Activated CD4-positive, alpha-beta T cell treated with anti-CD3 and anti-CD28 coated beads, Interleukin-2, amount 10 ng/mL, durations not matched to agents 24 days and 14 days (primary cell): ENCODE measurements around the gene CCDC149. TPM values are rescaled to one million over a fixed set of nuclear protein-coding genes. Genes with fewer than 3 reads are reported as not detected.

Experiments
- DNase-seq: peaks from one replicate; pipeline ENCODE4 v3.0.0; 2022
- H3K27ac Mint-ChIP-seq: one replicate; pipeline ENCODE4 v1.8.0; 2022; ENCODE audit warnings: mild to moderate bottlenecking, mixed read lengths
- H3K27me3 Mint-ChIP-seq: one replicate; pipeline ENCODE4 v1.8.0; 2022; ENCODE audit warnings: mixed read lengths
- H3K36me3 Mint-ChIP-seq: one replicate; pipeline ENCODE4 v1.8.0; 2022; ENCODE audit warnings: low read depth, mild to moderate bottlenecking, mixed read lengths
- H3K4me1 Mint-ChIP-seq: one replicate; pipeline ENCODE4 v1.8.0; 2021; ENCODE audit warnings: mixed read lengths
- H3K4me3 Mint-ChIP-seq: one replicate; pipeline ENCODE4 v1.8.0; 2022; ENCODE audit warnings: mild to moderate bottlenecking, moderate library complexity, mixed read lengths
- H3K9me3 Mint-ChIP-seq: one replicate; pipeline ENCODE4 v1.8.0; 2021; ENCODE audit warnings: mixed read lengths
- intact Hi-C: fragments of 100-400 bp; cut with micrococcal nuclease; formaldehyde crosslinking; loops from one replicate; pipeline ENCODE4 v1.15.1; 2023
- total RNA-seq: library from RNA; stranded (reverse); gene quantifications from 2 replicates; pipeline ENCODE4 v1.2.3, GENCODE V29; 2022

CCDC149 gene
- total RNA-seq, 1 donor from 2014 or later, result not detected

- Mint-ChIP-seq H3K27ac (no peak overlapping the region), H3K27me3 (peaks cover 20% of the 10 kb centered on the region), H3K9me3 (no peaks in the 10 kb centered on the region), H3K4me1 (no peaks in the 10 kb centered on the region), H3K36me3 (no peaks in the 10 kb centered on the region), H3K4me3 (no peak overlapping the region)
- intact Hi-C loops, result no loop called here
- no peak for DNase-seq
Measured at GRCh38 chr4:24806206-24806990, 106.4 kb downstream of the CCDC149 start.

GRCh38 chr4:24805566-24805965, 107.3 kb downstream of the CCDC149 start:
- Mint-ChIP-seq H3K4me3 (no peak overlapping the region), H3K9me3 (no peaks in the 10 kb centered on the region), H3K27me3 (peaks cover 27% of the 10 kb centered on the region), H3K27ac (no peak overlapping the region), H3K4me1 (no peaks in the 10 kb centered on the region), H3K36me3 (no peaks in the 10 kb centered on the region)
- DNase-seq, result no peak
- intact Hi-C loops, result no loop called here

GRCh38 chr4:24805067-24805466, 107.8 kb downstream of the CCDC149 start:
- H3K27me3 Mint-ChIP-seq, result peaks cover 31% of the 10 kb centered on the region
- H3K9me3 Mint-ChIP-seq, result no peaks in the 10 kb centered on the region
- H3K4me1 Mint-ChIP-seq, result no peaks in the 10 kb centered on the region
- intact Hi-C loops, result no loop called here
- no peaks in the 10 kb centered on the region for H3K36me3 Mint-ChIP-seq
- no peak overlapping the region for H3K27ac Mint-ChIP-seq
- H3K4me3 Mint-ChIP-seq, result no peak overlapping the region
- DNase-seq, result no peak

- H3K4me1 Mint-ChIP-seq, result no peaks in the 10 kb centered on the region
- H3K36me3 Mint-ChIP-seq, result no peaks in the 10 kb centered on the region
- no peak for DNase-seq
- no peaks in the 10 kb centered on the region for H3K9me3 Mint-ChIP-seq
- no peak overlapping the region for H3K4me3 Mint-ChIP-seq
- H3K27me3 Mint-ChIP-seq, result peaks cover 43% of the 10 kb centered on the region
- H3K27ac Mint-ChIP-seq, result no peak overlapping the region
- intact Hi-C loops, result no loop called here
Measured at GRCh38 chr4:24802648-24803047, 110.2 kb downstream of the CCDC149 start.

- no peaks in the 10 kb centered on the region for H3K4me1 Mint-ChIP-seq
- no peaks in the 10 kb centered on the region for H3K36me3 Mint-ChIP-seq
- intact Hi-C loops, result no loop called here
- H3K27ac Mint-ChIP-seq, result no peak overlapping the region
- no peaks in the 10 kb centered on the region for H3K9me3 Mint-ChIP-seq
- H3K4me3 Mint-ChIP-seq, result no peak overlapping the region
- peaks cover 43% of the 10 kb centered on the region for H3K27me3 Mint-ChIP-seq
- no peak for DNase-seq
Measured at GRCh38 chr4:24801136-24801855, 111.5 kb downstream of the CCDC149 start.

- no peak overlapping the region for H3K27ac Mint-ChIP-seq
- intact Hi-C loops, result no loop called here
- H3K36me3 Mint-ChIP-seq, result no peaks in the 10 kb centered on the region
- no peaks in the 10 kb centered on the region for H3K4me1 Mint-ChIP-seq
- peaks cover 43% of the 10 kb centered on the region for H3K27me3 Mint-ChIP-seq
- H3K4me3 Mint-ChIP-seq, result no peak overlapping the region
- H3K9me3 Mint-ChIP-seq, result no peaks in the 10 kb centered on the region
- DNase-seq, result no peak
Measured at GRCh38 chr4:24800325-24800895, 112.4 kb downstream of the CCDC149 start.

GRCh38 chr4:24799544-24800324, 113.1 kb downstream of the CCDC149 start:
- H3K27ac Mint-ChIP-seq, result no peak overlapping the region
- no peak for DNase-seq
- no peak overlapping the region for H3K4me3 Mint-ChIP-seq
- no peaks in the 10 kb centered on the region for H3K36me3 Mint-ChIP-seq
- H3K9me3 Mint-ChIP-seq, result no peaks in the 10 kb centered on the region
- intact Hi-C loops, result no loop called here
- no peaks in the 10 kb centered on the region for H3K4me1 Mint-ChIP-seq
- H3K27me3 Mint-ChIP-seq, result peaks cover 41% of the 10 kb centered on the region

- Mint-ChIP-seq H3K27ac (no peak overlapping the region), H3K27me3 (peaks cover 39% of the 10 kb centered on the region), H3K9me3 (no peaks in the 10 kb centered on the region), H3K36me3 (no peaks in the 10 kb centered on the region), H3K4me1 (no peaks in the 10 kb centered on the region), H3K4me3 (no peak overlapping the region)
- DNase-seq, result no peak
- intact Hi-C loops, result no loop called here
Measured at GRCh38 chr4:24799196-24799543, 113.7 kb downstream of the CCDC149 start.

GRCh38 chr4:24798036-24798610, 114.7 kb downstream of the CCDC149 start:
- peaks cover 36% of the 10 kb centered on the region for H3K27me3 Mint-ChIP-seq
- H3K4me1 Mint-ChIP-seq, result no peaks in the 10 kb centered on the region
- intact Hi-C loops, result no loop called here
- H3K27ac Mint-ChIP-seq, result no peak overlapping the region
- H3K36me3 Mint-ChIP-seq, result no peaks in the 10 kb centered on the region
- no peak overlapping the region for H3K4me3 Mint-ChIP-seq
- no peaks in the 10 kb centered on the region for H3K9me3 Mint-ChIP-seq
- no peak for DNase-seq

- Mint-ChIP-seq H3K27me3 (peaks cover 24% of the 10 kb centered on the region), H3K27ac (no peak overlapping the region), H3K36me3 (no peaks in the 10 kb centered on the region), H3K9me3 (no peaks in the 10 kb centered on the region), H3K4me3 (no peak overlapping the region), H3K4me1 (no peaks in the 10 kb centered on the region)
- no peak for DNase-seq
- intact Hi-C loops, result no loop called here
Measured at GRCh38 chr4:24796620-24797019, 116.2 kb downstream of the CCDC149 start.

- intact Hi-C loops, result no loop called here
- H3K4me3 Mint-ChIP-seq, result no peak overlapping the region
- DNase-seq, result no peak
- no peaks in the 10 kb centered on the region for H3K36me3 Mint-ChIP-seq
- no peaks in the 10 kb centered on the region for H3K9me3 Mint-ChIP-seq
- H3K27me3 Mint-ChIP-seq, result peaks cover 18% of the 10 kb centered on the region
- no peak overlapping the region for H3K27ac Mint-ChIP-seq
- no peaks in the 10 kb centered on the region for H3K4me1 Mint-ChIP-seq
Measured at GRCh38 chr4:24795666-24796381, 117.0 kb downstream of the CCDC149 start.

GRCh38 chr4:24794916-24795665, 117.8 kb downstream of the CCDC149 start, which contains the start of gene SOD3:
Gene SOD3 (plus strand): TSS chr4:24795573. CDS start chr4:24799522, 3,949 bp downstream.
- H3K4me1 Mint-ChIP-seq, result no peaks in the 10 kb centered on the region
- no peaks in the 10 kb centered on the region for H3K36me3 Mint-ChIP-seq
- H3K4me3 Mint-ChIP-seq, result no peak within 1 kb of the TSS
- H3K27ac Mint-ChIP-seq, result no peak within 1 kb of the TSS
- peaks cover 12% of the 10 kb centered on the region for H3K27me3 Mint-ChIP-seq
- intact Hi-C loops, result no loop called here
- no peak for DNase-seq
- H3K9me3 Mint-ChIP-seq, result no peaks in the 10 kb centered on the region
